GM12878 (cell line): ENCODE results near the gene NEK10. TPM values are rescaled to one million over a fixed set of nuclear protein-coding genes. Genes with fewer than 3 reads are reported as not detected.

Experiments
- ATF7 ChIP-seq: fragments of 450-650 bp; IDR thresholded peaks from 2 replicates; pipeline ENCODE4 v1.6.1; 2016; ENCODE audit warnings: low read depth, mild to moderate bottlenecking
- BACH1 ChIP-seq: fragments of 450-650 bp; IDR thresholded peaks from 2 replicates; pipeline ENCODE4 v1.6.1; 2017; ENCODE audit warnings: mild to moderate bottlenecking, borderline replicate concordance
- CEBPZ ChIP-seq: fragments of 150-350 bp; IDR thresholded peaks from 2 replicates; pipeline ENCODE4 v1.6.1; 2016; ENCODE audit warnings: low read depth, low read length
- CREM ChIP-seq: IDR thresholded peaks from 2 replicates; pipeline ENCODE4 v1.6.1; 2014; ENCODE audit warnings: antibody characterized with exemption, low read depth
- CTCF ChIP-seq, 3 experiments: IDR thresholded peaks in 2 of 3; conservative IDR thresholded peaks in 1 of 3; 2 replicates each; pipeline ENCODE4 v1.5.1; 2011; ENCODE audit warnings: low read depth in 3 of 3, low read length in 3 of 3, mild to moderate bottlenecking in 3 of 3, control low read depth in 2 of 3, moderate library complexity in 2 of 3, inconsistent platforms in 1 of 3, mixed read lengths in 1 of 3; ENCODE audit not compliant: control insufficient read depth in 2 of 3, insufficient read depth in 1 of 3; ENCODE audit errors: extremely low read depth in 1 of 3
- EZH2 ChIP-seq: IDR thresholded peaks from 2 replicates; pipeline ENCODE4 v1.6.1; 2012; ENCODE audit warnings: low read depth, mild to moderate bottlenecking, control low read depth, inconsistent platforms, low read length, borderline replicate concordance; ENCODE audit not compliant: control insufficient read depth
- HDAC2 ChIP-seq: fragments of 200-600 bp; sonication (generic); IDR thresholded peaks from 2 replicates; pipeline ENCODE4 v1.6.1; 2017
- JUND ChIP-seq: IDR thresholded peaks from 2 replicates; pipeline ENCODE4 v1.6.1; 2012; ENCODE audit warnings: low read depth, mild to moderate bottlenecking, low read length, improper control_type of control experiment, moderate library complexity
- KAT2A ChIP-seq: conservative IDR thresholded peaks from 2 replicates; pipeline ENCODE4 v1.6.1; 2011; ENCODE audit warnings: low read depth, low read length; ENCODE audit not compliant: control insufficient read depth
- MAX ChIP-seq: IDR thresholded peaks from 2 replicates; pipeline ENCODE4 v1.6.1; 2012; ENCODE audit warnings: low read depth, low read length, improper control_type of control experiment
- PAX5 ChIP-seq: IDR thresholded peaks from 2 replicates; pipeline ENCODE4 v1.6.1; 2011; ENCODE audit warnings: low read depth, low read length, borderline replicate concordance
- PRDM15 ChIP-seq: fragments of 450-650 bp; formaldehyde crosslinking; IDR thresholded peaks from 2 replicates; pipeline ENCODE4 v1.4.0; 2020; ENCODE audit warnings: mild to moderate bottlenecking, moderate library complexity
- RAD21 ChIP-seq: IDR thresholded peaks from 2 replicates; pipeline ENCODE4 v1.6.1; 2011; ENCODE audit warnings: mild to moderate bottlenecking, low read depth, low read length, moderate library complexity; ENCODE audit not compliant: insufficient read depth
- RELA ChIP-seq: fragments of 450-650 bp; IDR thresholded peaks from 2 replicates; pipeline ENCODE4 v1.8.0; 2014; ENCODE audit warnings: borderline replicate concordance; ENCODE audit not compliant: partially characterized antibody
- USF1 ChIP-seq: IDR thresholded peaks from 2 replicates; pipeline ENCODE4 v1.6.1; 2011; ENCODE audit warnings: borderline replicate concordance, low read depth, mild to moderate bottlenecking, moderate library complexity, mixed read lengths, low read length; ENCODE audit not compliant: insufficient read depth; ENCODE audit errors: extremely low read length
- ZNF622 ChIP-seq: fragments of 450-650 bp; IDR thresholded peaks from 2 replicates; pipeline ENCODE4 v1.6.1; 2017; ENCODE audit warnings: mild to moderate bottlenecking, inconsistent platforms
- polyA plus RNA-seq, 11 experiments: library from polyadenylated mRNA; depleted of rRNA in 4 of 11; unstranded in 6 of 11; stranded (reverse) in 5 of 11; fragments of >200 nt; fragmentation: Nextera tagmentation in 4 of 11; fragmentation: Illumina TruSeq in 1 of 11; extraction: Ambion mirVana in 4 of 11; extraction: Trizol in 1 of 11; gene quantifications; 1 replicate in 1 of 11; 2 replicates in 10 of 11; pipeline versions ENCODE4 v1.2.1 to v1.2.3, GENCODE V29; 2011 to 2016; ENCODE audit warnings: inconsistent platforms in 2 of 11, missing spikeins in 2 of 11, low read depth in 1 of 11
- total RNA-seq, 4 experiments: library from RNA; depleted of rRNA in 3 of 4; stranded (reverse); fragments of >200 nt in 3 of 4; fragmentation: Illumina TruSeq in 1 of 4; extraction: Trizol in 1 of 4; gene quantifications; 2 replicates each; pipeline versions ENCODE4 v1.2.1 to v1.2.3, GENCODE V29; 2013 to 2021
- TF ChIP-seq, protein P1 (sequence below): IDR thresholded peaks from 2 replicates; pipeline ENCODE4 v1.6.1; 2012; ENCODE audit warnings: low read length, inconsistent platforms

NEK10 gene
- total and polyA plus RNA-seq, 10 of the 15 experiments (the other 5 are each of a cell fraction or from before 2014, with no cell fraction given), result 0.06 to 0.40 (median 0.16) TPM; not detected in 2

DNA sequence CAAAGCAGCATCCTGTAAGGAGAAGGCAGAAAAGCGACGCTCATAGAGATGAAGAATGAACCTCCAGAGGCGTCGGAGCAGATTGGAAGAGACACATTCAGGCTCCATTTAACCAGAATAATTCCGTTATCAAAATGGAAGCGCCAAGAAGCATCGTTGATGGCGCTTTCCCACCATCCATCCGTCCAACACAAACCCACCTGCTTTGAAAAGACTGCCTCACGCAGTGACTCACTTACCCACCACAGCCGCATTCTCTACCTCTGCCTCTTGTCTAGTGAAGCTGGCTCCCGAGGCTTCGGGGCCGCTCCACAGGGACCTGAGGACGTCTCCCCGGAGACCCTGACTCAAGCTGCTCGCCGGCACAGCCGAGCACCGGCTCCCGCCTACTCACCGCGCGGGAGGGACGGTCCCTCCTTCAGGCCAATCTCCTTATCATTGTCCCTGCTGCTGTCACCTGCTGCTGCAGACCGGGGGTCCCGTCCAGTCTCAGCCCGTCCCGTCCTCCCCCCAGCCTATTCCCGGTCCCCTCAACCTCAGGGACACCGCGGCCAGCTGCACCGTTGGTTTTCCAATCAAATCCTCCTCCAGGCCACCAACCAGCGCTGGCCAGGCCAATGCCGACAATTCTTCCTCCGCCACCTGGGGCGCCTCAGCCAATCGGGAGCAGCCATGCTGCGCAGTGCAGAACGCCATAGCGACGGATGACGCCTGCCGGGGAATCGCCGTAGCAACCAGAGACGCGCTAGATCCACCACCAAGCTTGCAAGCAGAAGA lies at the start of gene NEK10 (continued):
- TF ChIP-seq CEBPZ (no peak), RELA (no peak), KAT2A (no peak), CTCF (IDR thresholded peaks at IDR 0.05 in 2 of 3, conservative IDR thresholded peaks at IDR 0.05 in 1 of 3; ENCODE audit: control insufficient read depth in 2 of 3, extremely low read depth in 1 of 3, insufficient read depth in 1 of 3, low read depth in 3 of 3, low read length in 3 of 3) (no peak), CREM (peak; percentile 81), PAX5 (no peak), ATF7 (no peak), MAX (0 out of 2 replicates have a peak, but pooled peaks have one; percentile 53), BACH1 (no peak), RAD21 (no peak), EZH2 (no peak), HDAC2 (no peak), PRDM15 (CRISPR knock-in tag) (no peak), JUND (no peak), USF1 (peak; percentile 62), ZNF622 (no peak)
- TF ChIP-seq, protein P1, sequence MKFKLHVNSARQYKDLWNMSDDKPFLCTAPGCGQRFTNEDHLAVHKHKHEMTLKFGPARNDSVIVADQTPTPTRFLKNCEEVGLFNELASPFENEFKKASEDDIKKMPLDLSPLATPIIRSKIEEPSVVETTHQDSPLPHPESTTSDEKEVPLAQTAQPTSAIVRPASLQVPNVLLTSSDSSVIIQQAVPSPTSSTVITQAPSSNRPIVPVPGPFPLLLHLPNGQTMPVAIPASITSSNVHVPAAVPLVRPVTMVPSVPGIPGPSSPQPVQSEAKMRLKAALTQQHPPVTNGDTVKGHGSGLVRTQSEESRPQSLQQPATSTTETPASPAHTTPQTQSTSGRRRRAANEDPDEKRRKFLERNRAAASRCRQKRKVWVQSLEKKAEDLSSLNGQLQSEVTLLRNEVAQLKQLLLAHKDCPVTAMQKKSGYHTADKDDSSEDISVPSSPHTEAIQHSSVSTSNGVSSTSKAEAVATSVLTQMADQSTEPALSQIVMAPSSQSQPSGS, result no peak
